Measurements from ENCODE around the gene PSME1.

Gene PSME1

DNA sequence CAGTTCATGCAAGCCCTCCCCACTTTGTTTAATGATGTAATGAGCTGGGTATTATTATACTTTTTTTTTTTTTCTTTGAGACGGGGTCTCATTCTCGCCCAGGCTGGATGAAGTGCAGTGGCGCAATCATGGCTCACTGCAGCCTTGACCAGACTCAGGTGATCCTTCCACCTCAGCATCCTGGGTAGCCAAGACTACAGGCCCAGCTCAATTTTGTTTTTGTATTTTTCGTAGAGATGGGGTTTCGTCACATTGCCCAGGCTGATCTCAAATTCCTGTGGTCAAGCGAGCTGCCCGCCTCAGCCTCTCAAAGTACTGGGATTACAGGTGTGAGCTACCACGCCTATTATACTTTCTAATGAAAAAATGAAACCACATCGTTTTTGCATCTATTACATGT lies 25.9 kb upstream of the PSME1 start:
- Histone ChIP-seq H3K9me3 (ENCODE audit: control insufficient read depth, insufficient read depth, low read length) (no peaks in the 10 kb centered on the region), H3K27me3 (ENCODE audit: control insufficient read depth, insufficient read depth, low read length) (no peaks in the 10 kb centered on the region), H3K4me3 (ENCODE audit: low read depth, low read length) (no peak overlapping the region), H3K9ac (ENCODE audit: low read depth, low read length) (no peak overlapping the region), H3K4me1 (ENCODE audit: control insufficient read depth, insufficient read depth, low read length) (no peaks in the 10 kb centered on the region), H3K36me3 (ENCODE audit: control insufficient read depth, insufficient read depth, low read length) (no peaks in the 10 kb centered on the region)

DNA sequence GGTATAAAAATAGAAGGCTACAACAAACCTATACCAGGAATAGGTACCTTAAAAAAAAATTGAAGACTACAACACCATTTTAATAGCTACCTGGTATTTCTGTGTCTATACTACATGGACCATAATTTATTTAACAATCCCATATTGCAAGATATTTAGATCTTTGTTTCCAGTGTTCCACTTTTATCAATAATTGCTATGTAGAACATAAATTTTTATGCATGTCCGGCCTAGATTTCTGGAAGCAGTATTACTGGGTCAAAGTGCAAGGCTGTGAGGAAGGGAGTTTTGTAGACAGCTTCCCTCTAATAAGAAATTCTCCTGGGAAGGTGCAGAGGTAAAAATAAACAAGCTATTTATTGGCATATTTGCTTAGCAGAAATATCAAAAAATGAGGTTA lies 25.5 kb upstream of the PSME1 start:
- no peaks in the 10 kb centered on the region for H3K36me3 ChIP-seq (ENCODE audit: control insufficient read depth, insufficient read depth, low read length)
- H3K9ac ChIP-seq (ENCODE audit: low read depth, low read length) = no peak overlapping the region
- no peaks in the 10 kb centered on the region for H3K27me3 ChIP-seq (ENCODE audit: control insufficient read depth, insufficient read depth, low read length)
- H3K4me3 ChIP-seq (ENCODE audit: low read depth, low read length) = no peak overlapping the region
- H3K4me1 ChIP-seq (ENCODE audit: control insufficient read depth, insufficient read depth, low read length) = no peaks in the 10 kb centered on the region
- H3K9me3 ChIP-seq (ENCODE audit: control insufficient read depth, insufficient read depth, low read length) = no peaks in the 10 kb centered on the region

DNA sequence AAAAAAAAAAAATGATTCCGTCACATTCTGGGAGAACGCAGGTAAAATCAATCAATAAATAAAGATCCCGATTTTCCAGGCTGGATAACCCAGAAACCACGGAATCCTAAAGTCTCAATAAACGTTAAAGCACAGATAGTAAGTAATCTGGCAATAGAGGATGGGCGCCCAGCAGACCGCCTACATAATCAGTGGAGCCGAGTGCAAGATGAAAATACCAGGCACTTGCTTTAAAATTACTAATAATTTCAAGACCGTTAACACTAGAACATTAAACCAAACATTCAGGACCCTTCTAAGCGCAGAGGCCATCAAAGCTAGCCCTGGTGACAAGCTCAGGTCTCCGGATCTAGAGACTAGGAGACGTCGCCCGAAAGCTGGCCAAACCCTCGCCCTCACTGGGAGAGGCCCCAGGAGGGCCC lies 22.6 kb upstream of the PSME1 start:
- H3K9me3 ChIP-seq (ENCODE audit: control insufficient read depth, insufficient read depth, low read length) = no peaks in the 10 kb centered on the region
- H3K27me3 ChIP-seq (ENCODE audit: control insufficient read depth, insufficient read depth, low read length) = no peaks in the 10 kb centered on the region
- peak overlapping the region; percentile 30 for H3K9ac ChIP-seq (ENCODE audit: low read depth, low read length)
- peak overlapping the region; percentile 93 for H3K4me3 ChIP-seq (ENCODE audit: low read depth, low read length)
- peaks cover 10% of the 10 kb centered on the region for H3K36me3 ChIP-seq (ENCODE audit: control insufficient read depth, insufficient read depth, low read length)
- H3K4me1 ChIP-seq (ENCODE audit: control insufficient read depth, insufficient read depth, low read length) = peaks cover 3% of the 10 kb centered on the region

- H3K4me1 ChIP-seq (ENCODE audit: control insufficient read depth, insufficient read depth, low read length) = peaks cover 3% of the 10 kb centered on the region
Measured at GRCh38 chr14:24113801-24114531, 22.0 kb upstream of the PSME1 start.

GRCh38 chr14:24114532-24115421 lies 21.2 kb upstream of the PSME1 start, which contains the start of the genes DCAF11 and NRL:
TSS of gene DCAF11 (plus strand) at chr14:24114777. CDS start at chr14:24115595, 818 bp downstream.
TSS of gene NRL (minus strand) at chr14:24114949. CDS start at chr14:24082848, 32,101 bp downstream.
- H3K27me3 ChIP-seq (ENCODE audit: control insufficient read depth, insufficient read depth, low read length) = no peaks in the 10 kb centered on the region
- peaks cover 22% of the 10 kb centered on the region for H3K36me3 ChIP-seq (ENCODE audit: control insufficient read depth, insufficient read depth, low read length)
- H3K9me3 ChIP-seq (ENCODE audit: control insufficient read depth, insufficient read depth, low read length) = no peaks in the 10 kb centered on the region
- H3K9ac ChIP-seq (ENCODE audit: low read depth, low read length) = peak within 1 kb of the TSS; percentile 74
- H3K4me3 ChIP-seq (ENCODE audit: low read depth, low read length) = peak within 1 kb of the TSS; percentile 93
- H3K4me1 ChIP-seq (ENCODE audit: control insufficient read depth, insufficient read depth, low read length) = peaks cover 3% of the 10 kb centered on the region

More at GRCh38 chr14:24113801-24114531, 22.0 kb upstream of the PSME1 start:
- Histone ChIP-seq H3K36me3 (ENCODE audit: control insufficient read depth, insufficient read depth, low read length) (peaks cover 14% of the 10 kb centered on the region), H3K4me3 (ENCODE audit: low read depth, low read length) (peak overlapping the region; percentile 93), H3K27me3 (ENCODE audit: control insufficient read depth, insufficient read depth, low read length) (no peaks in the 10 kb centered on the region), H3K9ac (ENCODE audit: low read depth, low read length) (peak overlapping the region; percentile 63), H3K9me3 (ENCODE audit: control insufficient read depth, insufficient read depth, low read length) (no peaks in the 10 kb centered on the region)

DNA sequence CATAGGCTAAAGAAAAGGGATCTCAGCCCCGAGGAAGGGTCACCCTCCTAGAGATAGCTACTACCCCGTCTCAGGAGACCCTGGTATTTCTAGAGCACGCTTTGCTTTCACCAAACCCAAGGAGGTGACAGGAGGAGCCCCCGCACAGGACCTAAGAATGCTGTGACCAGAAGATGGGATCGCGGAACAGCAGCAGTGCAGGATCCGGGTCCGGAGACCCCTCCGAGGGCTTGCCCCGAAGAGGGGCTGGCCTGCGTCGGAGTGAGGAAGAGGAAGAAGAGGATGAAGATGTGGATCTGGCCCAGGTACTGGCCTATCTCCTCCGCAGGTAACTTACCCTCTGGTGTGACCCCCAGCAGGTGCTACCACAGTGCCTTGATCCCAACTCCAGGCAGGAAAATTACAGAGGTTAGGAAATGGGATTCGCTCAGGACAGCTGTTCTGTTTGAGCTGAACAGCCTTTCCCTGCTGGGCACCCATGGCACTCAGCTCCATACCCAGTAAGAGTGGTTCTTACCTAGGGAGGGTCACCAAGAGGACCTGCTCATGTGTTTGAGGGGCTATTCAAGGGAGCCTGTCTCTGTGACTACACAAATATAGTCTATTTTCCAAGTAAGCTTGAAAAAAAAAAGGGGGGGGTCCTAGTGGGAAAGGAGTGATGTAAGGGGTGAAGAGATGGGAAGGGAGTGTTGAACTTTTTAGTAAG lies 20.4 kb upstream of the PSME1 start:
- peaks cover 23% of the 10 kb centered on the region for H3K36me3 ChIP-seq (ENCODE audit: control insufficient read depth, insufficient read depth, low read length)
- H3K4me3 ChIP-seq (ENCODE audit: low read depth, low read length) = peak overlapping the region; percentile 93
- H3K4me1 ChIP-seq (ENCODE audit: control insufficient read depth, insufficient read depth, low read length) = peaks cover 3% of the 10 kb centered on the region
- H3K27me3 ChIP-seq (ENCODE audit: control insufficient read depth, insufficient read depth, low read length) = no peaks in the 10 kb centered on the region
- peak overlapping the region; percentile 74 for H3K9ac ChIP-seq (ENCODE audit: low read depth, low read length)
- H3K9me3 ChIP-seq (ENCODE audit: control insufficient read depth, insufficient read depth, low read length) = no peaks in the 10 kb centered on the region

GRCh38 chr14:24116128-24116814 lies 19.7 kb upstream of the PSME1 start:
- H3K4me1 ChIP-seq (ENCODE audit: control insufficient read depth, insufficient read depth, low read length) = peaks cover 3% of the 10 kb centered on the region
- H3K36me3 ChIP-seq (ENCODE audit: control insufficient read depth, insufficient read depth, low read length) = peaks cover 26% of the 10 kb centered on the region
- H3K9ac ChIP-seq (ENCODE audit: low read depth, low read length) = peak overlapping the region; percentile 74
- H3K9me3 ChIP-seq (ENCODE audit: control insufficient read depth, insufficient read depth, low read length) = no peaks in the 10 kb centered on the region
- peak overlapping the region; percentile 93 for H3K4me3 ChIP-seq (ENCODE audit: low read depth, low read length)
- no peaks in the 10 kb centered on the region for H3K27me3 ChIP-seq (ENCODE audit: control insufficient read depth, insufficient read depth, low read length)

- Histone ChIP-seq H3K4me1 (ENCODE audit: control insufficient read depth, insufficient read depth, low read length) (peaks cover 3% of the 10 kb centered on the region), H3K9ac (ENCODE audit: low read depth, low read length) (no peak overlapping the region), H3K27me3 (ENCODE audit: control insufficient read depth, insufficient read depth, low read length) (no peaks in the 10 kb centered on the region), H3K4me3 (ENCODE audit: low read depth, low read length) (no peak overlapping the region), H3K36me3 (ENCODE audit: control insufficient read depth, insufficient read depth, low read length) (peaks cover 27% of the 10 kb centered on the region), H3K9me3 (ENCODE audit: control insufficient read depth, insufficient read depth, low read length) (no peaks in the 10 kb centered on the region)
Measured at GRCh38 chr14:24117179-24117578, 18.8 kb upstream of the PSME1 start.

- Histone ChIP-seq H3K9me3 (ENCODE audit: control insufficient read depth, insufficient read depth, low read length) (no peaks in the 10 kb centered on the region), H3K36me3 (ENCODE audit: control insufficient read depth, insufficient read depth, low read length) (peaks cover 38% of the 10 kb centered on the region), H3K9ac (ENCODE audit: low read depth, low read length) (no peak overlapping the region)
Measured at GRCh38 chr14:24119691-24120090, 16.3 kb upstream of the PSME1 start.

DNA sequence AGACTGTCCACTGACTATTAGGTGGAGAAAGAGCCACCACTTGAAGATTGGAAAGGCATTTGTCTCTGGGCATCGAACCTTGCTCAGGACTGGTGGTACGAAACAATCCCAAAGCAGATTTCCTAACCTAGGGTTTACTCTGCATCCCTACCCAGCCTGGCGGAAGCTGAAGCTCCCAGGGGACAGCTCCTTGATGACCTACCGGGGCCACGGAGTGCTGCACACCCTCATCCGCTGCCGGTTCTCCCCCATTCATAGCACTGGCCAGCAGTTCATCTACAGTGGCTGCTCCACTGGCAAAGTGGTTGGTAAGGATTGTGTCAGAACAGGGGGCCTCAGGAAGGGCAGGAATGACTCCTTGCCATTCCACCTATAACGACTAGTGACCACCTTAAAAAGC lies 14.8 kb upstream of the PSME1 start:
- no peak overlapping the region for H3K9ac ChIP-seq (ENCODE audit: low read depth, low read length)

More at GRCh38 chr14:24119691-24120090, 16.3 kb upstream of the PSME1 start:
- Histone ChIP-seq H3K4me3 (ENCODE audit: low read depth, low read length) (no peak overlapping the region), H3K27me3 (ENCODE audit: control insufficient read depth, insufficient read depth, low read length) (no peaks in the 10 kb centered on the region), H3K4me1 (ENCODE audit: control insufficient read depth, insufficient read depth, low read length) (peaks cover 3% of the 10 kb centered on the region)

DNA sequence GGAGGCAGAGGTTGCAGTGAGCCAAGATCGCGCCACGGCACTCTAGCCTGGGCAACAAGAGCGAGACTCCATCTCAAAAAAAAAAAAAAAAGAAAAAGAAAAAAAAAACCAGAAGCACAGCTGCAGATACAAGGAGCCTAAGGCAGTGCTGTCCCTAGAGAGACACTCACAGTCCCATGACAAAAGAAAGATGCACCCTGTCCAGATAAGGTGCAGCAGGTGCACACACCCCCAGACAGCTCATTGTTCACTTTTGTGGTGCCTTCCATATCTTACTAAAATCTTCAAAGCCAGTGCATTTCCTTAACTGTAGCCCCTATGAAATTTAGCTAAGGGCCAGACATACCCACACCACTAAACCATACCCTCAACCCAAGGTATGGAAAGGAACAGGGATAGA lies 13.6 kb upstream of the PSME1 start:
- Histone ChIP-seq H3K9ac (ENCODE audit: low read depth, low read length) (no peak overlapping the region), H3K4me3 (ENCODE audit: low read depth, low read length) (no peak overlapping the region), H3K36me3 (ENCODE audit: control insufficient read depth, insufficient read depth, low read length) (peaks cover 35% of the 10 kb centered on the region), H3K4me1 (ENCODE audit: control insufficient read depth, insufficient read depth, low read length) (no peaks in the 10 kb centered on the region), H3K9me3 (ENCODE audit: control insufficient read depth, insufficient read depth, low read length) (no peaks in the 10 kb centered on the region), H3K27me3 (ENCODE audit: control insufficient read depth, insufficient read depth, low read length) (no peaks in the 10 kb centered on the region)

More for the DNA sequence above, 14.8 kb upstream of the PSME1 start:
- Histone ChIP-seq H3K4me1 (ENCODE audit: control insufficient read depth, insufficient read depth, low read length) (peaks cover 2% of the 10 kb centered on the region), H3K4me3 (ENCODE audit: low read depth, low read length) (no peak overlapping the region), H3K36me3 (ENCODE audit: control insufficient read depth, insufficient read depth, low read length) (peaks cover 38% of the 10 kb centered on the region), H3K27me3 (ENCODE audit: control insufficient read depth, insufficient read depth, low read length) (no peaks in the 10 kb centered on the region), H3K9me3 (ENCODE audit: control insufficient read depth, insufficient read depth, low read length) (no peaks in the 10 kb centered on the region)
